GM12878 (cell line): ENCODE measurements around the gene KLRF1. TPM values are rescaled to one million over a fixed set of nuclear protein-coding genes. Genes with fewer than 3 reads are reported as not detected.

ENCODE experiments used
- ATAC-seq: fragments of 200-7000 bp; cut with Tn5 transposase; 3 replicates; pipeline ENCODE4 v1.9.1; 2020; ENCODE audit warnings: mild to moderate bottlenecking, moderate library complexity
- BruUV-seq: library from RNA; stranded (reverse); fragments of 400-500 nt; replicated peaks from 2 replicates; lab custom pipeline; 2021; lab: Mats Ljungman, UMichigan
- CTCF ChIA-PET: fragments of 300-600 bp; sonication (Branson Sonifier 250); formaldehyde crosslinking; extraction: SDS; loops from one replicate; lab custom pipeline; 2021; ENCODE audit warnings: inconsistent platforms; lab: Yijun Ruan, JAX
- POLR2A ChIA-PET: fragments of 350-600 bp; formaldehyde crosslinking; extraction: SDS; loops from one replicate; lab custom pipeline; 2021; ENCODE audit warnings: inconsistent platforms; lab: Charles Lee
- RAD21 ChIA-PET: fragments of 300-600 bp; sonication (Branson Sonifier 250); formaldehyde crosslinking; loops from one replicate; lab custom pipeline; 2023; ENCODE audit warnings: antibody characterized with exemption; ENCODE audit not compliant: unreplicated experiment; lab: Charles Lee
- SMC1A ChIA-PET: fragments of 300-600 bp; sonication (Branson Sonifier 250); formaldehyde crosslinking; loops from one replicate; lab custom pipeline; 2023; ENCODE audit not compliant: unreplicated experiment, uncharacterized antibody; lab: Charles Lee
- DNase-seq: peaks from one replicate; pipeline ENCODE4 v3.0.0-alpha.2; 2011; ENCODE audit warnings: low read depth, low spot score
- FAIRE-seq: peaks from 3 replicates; lab custom pipeline; 2011; peaks lifted over from hg19 to GRCh38; lab: Jason Lieb, UNC
- H2AFZ ChIP-seq: 2 replicates; pipeline ENCODE4 v1.6.0; 2011; ENCODE audit warnings: low read depth, low read length, control low read depth; ENCODE audit not compliant: control insufficient read depth
- H3K27ac ChIP-seq: 2 replicates; pipeline ENCODE4 v1.5.1; 2011; ENCODE audit warnings: control low read depth; ENCODE audit not compliant: control insufficient read depth, insufficient read depth
- H3K27me3 ChIP-seq, 2 experiments: replicated peaks in 1 of 2; 2 replicates each; pipeline versions ENCODE4 v1.6.0 to v1.6.1; 2011; ENCODE audit warnings: low read length in 1 of 2; ENCODE audit not compliant: control insufficient read depth in 2 of 2, insufficient read depth in 2 of 2
- H3K36me3 ChIP-seq, 2 experiments: 2 replicates each; pipeline ENCODE4 v1.5.1; 2011; ENCODE audit warnings: low read length in 1 of 2; ENCODE audit not compliant: control insufficient read depth in 2 of 2, insufficient read depth in 2 of 2
- H3K4me1 ChIP-seq: 2 replicates; pipeline ENCODE4 v1.6.1; 2011; ENCODE audit warnings: mild to moderate bottlenecking, low read length, moderate library complexity, mixed read lengths; ENCODE audit not compliant: control insufficient read depth, insufficient read depth
- H3K4me2 ChIP-seq: 2 replicates; pipeline ENCODE4 v1.6.0; 2011; ENCODE audit warnings: control low read depth; ENCODE audit not compliant: control insufficient read depth, insufficient read depth
- H3K4me3 ChIP-seq: fragments of 200-600 bp; sonication (generic); 2 replicates; pipeline ENCODE4 v1.5.1; 2016
- H3K79me2 ChIP-seq: 2 replicates; pipeline ENCODE4 v1.6.0; 2011; ENCODE audit warnings: low read length; ENCODE audit not compliant: control insufficient read depth, insufficient read depth
- H3K9ac ChIP-seq: 2 replicates; pipeline ENCODE4 v1.8.0; 2011; ENCODE audit warnings: low read length, control low read depth, mixed read lengths; ENCODE audit not compliant: control insufficient read depth, insufficient read depth
- H3K9me3 ChIP-seq: replicated peaks from 3 replicates; pipeline ENCODE4 v1.5.1; 2011; ENCODE audit warnings: mild to moderate bottlenecking, low read length; ENCODE audit not compliant: control insufficient read depth, insufficient read depth
- H4K20me1 ChIP-seq: 2 replicates; pipeline ENCODE4 v1.6.0; 2011; ENCODE audit not compliant: control insufficient read depth, insufficient read depth
- BCL11A ChIP-seq: IDR thresholded peaks from 2 replicates; pipeline ENCODE4 v1.6.1; 2011; ENCODE audit warnings: low read depth, low read length
- CHD2 ChIP-seq: IDR thresholded peaks from 2 replicates; pipeline ENCODE4 v1.6.1; 2011; ENCODE audit warnings: low read depth, low read length, improper control_type of control experiment, borderline replicate concordance
- LARP7 ChIP-seq: fragments of 450-650 bp; IDR thresholded peaks from 2 replicates; pipeline ENCODE4 v1.6.1; 2017; ENCODE audit warnings: mild to moderate bottlenecking
- PAX5 ChIP-seq: IDR thresholded peaks from 2 replicates; pipeline ENCODE4 v1.6.1; 2011; ENCODE audit warnings: low read depth, low read length, borderline replicate concordance
- SMAD1 ChIP-seq: fragments of 450-650 bp; IDR thresholded peaks from 2 replicates; pipeline ENCODE4 v1.6.1; 2018; ENCODE audit warnings: mild to moderate bottlenecking, low read depth; ENCODE audit not compliant: partially characterized antibody
- SMAD5 ChIP-seq: IDR thresholded peaks from 2 replicates; pipeline ENCODE4 v1.6.1; 2016; ENCODE audit warnings: antibody characterized with exemption, low read depth
- SREBF1 ChIP-seq: IDR thresholded peaks from 2 replicates; pipeline ENCODE4 v1.6.1; 2012; ENCODE audit warnings: mild to moderate bottlenecking, low read length
- STAT3 ChIP-seq: IDR thresholded peaks from 2 replicates; pipeline ENCODE4 v1.6.1; 2011; ENCODE audit warnings: low read depth, low read length, improper control_type of control experiment
- WRNIP1 ChIP-seq: IDR thresholded peaks from 2 replicates; pipeline ENCODE4 v1.6.1; 2011; ENCODE audit warnings: low read depth, low read length, improper control_type of control experiment, borderline replicate concordance
- WGBS: methylation state at CpG from one replicate; pipeline ENCODE4 v1.1.6; 2016; ENCODE audit warnings: low lambda C conversion rate; ENCODE audit not compliant: insufficient replicate concordance, insufficient coverage; ENCODE audit errors: missing lambda C conversion rate; 5-methylcytosine and 5-hydroxymethylcytosine counted together
- in situ Hi-C: fragments of 300-500 bp; cut with MboI; formaldehyde crosslinking; loops from 9 replicates; pipeline ENCODE4 v1.14.3; 2018; ENCODE audit warnings: mixed read lengths
- intact Hi-C: fragments of 100-400 bp; cut with micrococcal nuclease; formaldehyde crosslinking; loops from one replicate; pipeline ENCODE4 v1.14.2; 2022; ENCODE audit not compliant: unreplicated experiment
- polyA plus RNA-seq, 11 experiments: library from polyadenylated mRNA; depleted of rRNA in 4 of 11; unstranded in 6 of 11; stranded (reverse) in 5 of 11; fragments of >200 nt; fragmentation: Nextera tagmentation in 4 of 11; fragmentation: Illumina TruSeq in 1 of 11; extraction: Ambion mirVana in 4 of 11; extraction: Trizol in 1 of 11; gene quantifications; 1 replicate in 1 of 11; 2 replicates in 10 of 11; pipeline versions ENCODE4 v1.2.1 to v1.2.3, GENCODE V29; 2011 to 2016; ENCODE audit warnings: inconsistent platforms in 2 of 11, missing spikeins in 2 of 11, low read depth in 1 of 11
- total RNA-seq, 4 experiments: library from RNA; depleted of rRNA in 3 of 4; stranded (reverse); fragments of >200 nt in 3 of 4; fragmentation: Illumina TruSeq in 1 of 4; extraction: Trizol in 1 of 4; gene quantifications; 2 replicates each; pipeline versions ENCODE4 v1.2.1 to v1.2.3, GENCODE V29; 2013 to 2021
- TF ChIP-seq, protein P1 (sequence below): IDR thresholded peaks from 2 replicates; pipeline ENCODE4 v1.6.1; 2012; ENCODE audit warnings: improper control_type of control experiment, low read depth, low read length; ENCODE audit not compliant: insufficient replicate concordance
- TF ChIP-seq, protein P2 (sequence below): IDR thresholded peaks from 2 replicates; pipeline ENCODE4 v1.6.1; 2012; ENCODE audit warnings: low read depth, low read length, improper control_type of control experiment
- TF ChIP-seq, protein P3 (sequence below): fragments of 450-650 bp; formaldehyde crosslinking; IDR thresholded peaks from 2 replicates; pipeline ENCODE4 v1.4.0; 2020; ENCODE audit warnings: mild to moderate bottlenecking, moderate library complexity

Gene KLRF1
- total and polyA plus RNA-seq, 10 of the 15 experiments (the other 5 are each of a cell fraction or from before 2014, with no cell fraction given) = 0.13 to 2.0 (median 0.18) TPM; not detected in 6

DNA sequence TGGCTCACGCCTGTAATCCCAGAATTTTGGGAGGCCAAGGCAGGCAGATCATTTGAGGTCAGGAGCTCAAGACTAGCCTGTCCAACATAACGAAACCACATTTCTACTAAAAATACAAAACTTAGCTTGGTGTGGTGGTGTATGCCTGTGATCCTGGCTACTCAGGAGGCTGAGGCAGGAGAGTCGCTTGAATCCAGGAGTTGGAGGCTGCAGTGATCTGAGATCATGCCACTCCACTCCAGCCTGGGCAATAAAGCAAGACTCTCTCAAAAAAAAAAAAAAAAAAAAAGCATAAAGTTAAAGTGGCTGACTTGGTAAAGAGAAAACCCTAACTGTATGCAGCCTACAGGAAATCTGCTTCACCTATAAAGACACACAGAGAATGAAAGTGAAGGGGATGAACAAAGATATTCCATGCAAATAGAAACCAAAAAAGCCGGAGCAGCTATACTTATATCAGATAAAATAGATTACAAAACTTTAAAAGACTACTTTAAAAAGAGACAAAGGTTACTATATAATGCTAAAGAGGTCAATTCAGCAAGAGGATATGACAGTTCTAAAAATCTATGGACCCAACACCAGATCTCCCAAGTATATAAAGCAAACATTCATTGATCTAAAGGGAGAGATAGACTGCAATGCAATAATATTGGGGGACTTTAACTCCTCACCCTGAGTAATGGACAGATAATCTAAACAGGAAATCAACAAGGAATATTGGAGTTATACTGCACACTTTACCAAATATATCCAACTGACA is 37.8 kb downstream of the KLRF1 start:
- POLR2A ChIA-PET = no interaction called here
- SMC1A ChIA-PET = no interaction called here
- DNase-seq = no peak
- Histone ChIP-seq H3K4me2 (peak overlapping the region; percentile 25), H3K27me3 (no peaks in the 10 kb centered on the region), H3K27ac (no peak overlapping the region), H4K20me1 (no peaks in the 10 kb centered on the region), H3K4me3 (0 out of 2 replicates have a peak overlapping the region, but pooled peaks have one; percentile 26), H3K9ac (no peak overlapping the region), H3K4me1 (no peaks in the 10 kb centered on the region), H3K36me3 (no peaks in the 10 kb centered on the region), H3K9me3 (no peaks in the 10 kb centered on the region; the same call in 2 of the 3 replicates), H3K79me2 (peaks cover 12% of the 10 kb centered on the region), H2AFZ (no peak overlapping the region)
- ATAC-seq = peak; percentile 43
- TF ChIP-seq, protein P1, sequence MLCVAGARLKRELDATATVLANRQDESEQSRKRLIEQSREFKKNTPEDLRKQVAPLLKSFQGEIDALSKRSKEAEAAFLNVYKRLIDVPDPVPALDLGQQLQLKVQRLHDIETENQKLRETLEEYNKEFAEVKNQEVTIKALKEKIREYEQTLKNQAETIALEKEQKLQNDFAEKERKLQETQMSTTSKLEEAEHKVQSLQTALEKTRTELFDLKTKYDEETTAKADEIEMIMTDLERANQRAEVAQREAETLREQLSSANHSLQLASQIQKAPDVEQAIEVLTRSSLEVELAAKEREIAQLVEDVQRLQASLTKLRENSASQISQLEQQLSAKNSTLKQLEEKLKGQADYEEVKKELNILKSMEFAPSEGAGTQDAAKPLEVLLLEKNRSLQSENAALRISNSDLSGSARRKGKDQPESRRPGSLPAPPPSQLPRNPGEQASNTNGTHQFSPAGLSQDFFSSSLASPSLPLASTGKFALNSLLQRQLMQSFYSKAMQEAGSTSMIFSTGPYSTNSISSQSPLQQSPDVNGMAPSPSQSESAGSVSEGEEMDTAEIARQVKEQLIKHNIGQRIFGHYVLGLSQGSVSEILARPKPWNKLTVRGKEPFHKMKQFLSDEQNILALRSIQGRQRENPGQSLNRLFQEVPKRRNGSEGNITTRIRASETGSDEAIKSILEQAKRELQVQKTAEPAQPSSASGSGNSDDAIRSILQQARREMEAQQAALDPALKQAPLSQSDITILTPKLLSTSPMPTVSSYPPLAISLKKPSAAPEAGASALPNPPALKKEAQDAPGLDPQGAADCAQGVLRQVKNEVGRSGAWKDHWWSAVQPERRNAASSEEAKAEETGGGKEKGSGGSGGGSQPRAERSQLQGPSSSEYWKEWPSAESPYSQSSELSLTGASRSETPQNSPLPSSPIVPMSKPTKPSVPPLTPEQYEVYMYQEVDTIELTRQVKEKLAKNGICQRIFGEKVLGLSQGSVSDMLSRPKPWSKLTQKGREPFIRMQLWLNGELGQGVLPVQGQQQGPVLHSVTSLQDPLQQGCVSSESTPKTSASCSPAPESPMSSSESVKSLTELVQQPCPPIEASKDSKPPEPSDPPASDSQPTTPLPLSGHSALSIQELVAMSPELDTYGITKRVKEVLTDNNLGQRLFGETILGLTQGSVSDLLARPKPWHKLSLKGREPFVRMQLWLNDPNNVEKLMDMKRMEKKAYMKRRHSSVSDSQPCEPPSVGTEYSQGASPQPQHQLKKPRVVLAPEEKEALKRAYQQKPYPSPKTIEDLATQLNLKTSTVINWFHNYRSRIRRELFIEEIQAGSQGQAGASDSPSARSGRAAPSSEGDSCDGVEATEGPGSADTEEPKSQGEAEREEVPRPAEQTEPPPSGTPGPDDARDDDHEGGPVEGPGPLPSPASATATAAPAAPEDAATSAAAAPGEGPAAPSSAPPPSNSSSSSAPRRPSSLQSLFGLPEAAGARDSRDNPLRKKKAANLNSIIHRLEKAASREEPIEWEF = no peak
- TF ChIP-seq LARP7 (no peak), BCL11A (no peak), SREBF1 (no peak), SMAD5 (no peak), SMAD1 (no peak), STAT3 (no peak), PAX5 (no peak), CHD2 (no peak), WRNIP1 (no peak)
- TF ChIP-seq, protein P2, sequence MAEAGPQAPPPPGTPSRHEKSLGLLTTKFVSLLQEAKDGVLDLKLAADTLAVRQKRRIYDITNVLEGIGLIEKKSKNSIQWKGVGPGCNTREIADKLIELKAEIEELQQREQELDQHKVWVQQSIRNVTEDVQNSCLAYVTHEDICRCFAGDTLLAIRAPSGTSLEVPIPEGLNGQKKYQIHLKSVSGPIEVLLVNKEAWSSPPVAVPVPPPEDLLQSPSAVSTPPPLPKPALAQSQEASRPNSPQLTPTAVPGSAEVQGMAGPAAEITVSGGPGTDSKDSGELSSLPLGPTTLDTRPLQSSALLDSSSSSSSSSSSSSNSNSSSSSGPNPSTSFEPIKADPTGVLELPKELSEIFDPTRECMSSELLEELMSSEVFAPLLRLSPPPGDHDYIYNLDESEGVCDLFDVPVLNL = no peak
- TF ChIP-seq, protein P3, sequence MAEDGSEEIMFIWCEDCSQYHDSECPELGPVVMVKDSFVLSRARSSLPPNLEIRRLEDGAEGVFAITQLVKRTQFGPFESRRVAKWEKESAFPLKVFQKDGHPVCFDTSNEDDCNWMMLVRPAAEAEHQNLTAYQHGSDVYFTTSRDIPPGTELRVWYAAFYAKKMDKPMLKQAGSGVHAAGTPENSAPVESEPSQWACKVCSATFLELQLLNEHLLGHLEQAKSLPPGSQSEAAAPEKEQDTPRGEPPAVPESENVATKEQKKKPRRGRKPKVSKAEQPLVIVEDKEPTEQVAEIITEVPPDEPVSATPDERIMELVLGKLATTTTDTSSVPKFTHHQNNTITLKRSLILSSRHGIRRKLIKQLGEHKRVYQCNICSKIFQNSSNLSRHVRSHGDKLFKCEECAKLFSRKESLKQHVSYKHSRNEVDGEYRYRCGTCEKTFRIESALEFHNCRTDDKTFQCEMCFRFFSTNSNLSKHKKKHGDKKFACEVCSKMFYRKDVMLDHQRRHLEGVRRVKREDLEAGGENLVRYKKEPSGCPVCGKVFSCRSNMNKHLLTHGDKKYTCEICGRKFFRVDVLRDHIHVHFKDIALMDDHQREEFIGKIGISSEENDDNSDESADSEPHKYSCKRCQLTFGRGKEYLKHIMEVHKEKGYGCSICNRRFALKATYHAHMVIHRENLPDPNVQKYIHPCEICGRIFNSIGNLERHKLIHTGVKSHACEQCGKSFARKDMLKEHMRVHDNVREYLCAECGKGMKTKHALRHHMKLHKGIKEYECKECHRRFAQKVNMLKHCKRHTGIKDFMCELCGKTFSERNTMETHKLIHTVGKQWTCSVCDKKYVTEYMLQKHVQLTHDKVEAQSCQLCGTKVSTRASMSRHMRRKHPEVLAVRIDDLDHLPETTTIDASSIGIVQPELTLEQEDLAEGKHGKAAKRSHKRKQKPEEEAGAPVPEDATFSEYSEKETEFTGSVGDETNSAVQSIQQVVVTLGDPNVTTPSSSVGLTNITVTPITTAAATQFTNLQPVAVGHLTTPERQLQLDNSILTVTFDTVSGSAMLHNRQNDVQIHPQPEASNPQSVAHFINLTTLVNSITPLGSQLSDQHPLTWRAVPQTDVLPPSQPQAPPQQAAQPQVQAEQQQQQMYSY (CRISPR knock-in tag) = no peak
- no peak for FAIRE-seq
- no TSS peak for BruUV-seq
- WGBS = 42% methylated on average over 4 of the region's 4 CpGs
- intact Hi-C loops (loop anchor here (5.0 kb wide), 1 partner anchor 113 kb away; no protein-coding TSS in a partner anchor), in situ Hi-C loops (no loop called here)
- CTCF ChIA-PET = no interaction called here
- RAD21 ChIA-PET = interaction anchor here (0.7 to 1.0 kb wide), 2 partner anchors 104 to 182 kb away, joined by 3 to 4 read pairs; partner anchors contain the start of gene CD69
